ENCODE results near the gene BGLAP. TPM values are rescaled to one million over a fixed set of nuclear protein-coding genes. Genes with fewer than 3 reads are reported as not detected.

BGLAP gene
- polyA plus RNA-seq, 1 donor, result 3.3 TPM

- no peak for DNase-seq
Measured at GRCh38 chr1:156228501-156228900, 13.5 kb upstream of the BGLAP start.

- no peak for DNase-seq
Measured at GRCh38 chr1:156229809-156230472, 12.0 kb upstream of the BGLAP start.

- DNase-seq, result no peak
Measured at GRCh38 chr1:156230473-156230837, 11.5 kb upstream of the BGLAP start.

- DNase-seq, result no peak
Measured at GRCh38 chr1:156232201-156232894, 9.6 kb upstream of the BGLAP start.

GRCh38 chr1:156233426-156234127 is 8.4 kb upstream of the BGLAP start:
- no peak for DNase-seq

- DNase-seq, result no peak
Measured at GRCh38 chr1:156236164-156236563, 5.8 kb upstream of the BGLAP start.

- DNase-seq, result no peak
Measured at GRCh38 chr1:156238248-156238647, 3.7 kb upstream of the BGLAP start.

GRCh38 chr1:156241311-156241811 is 623 bp upstream of the BGLAP start:
- no peak for DNase-seq

- no peak for DNase-seq
Measured at GRCh38 chr1:156242738-156243137, 754 bp downstream of the BGLAP start.

- no peak for DNase-seq
Measured at GRCh38 chr1:156244126-156244525, 2.1 kb downstream of the BGLAP start.

GRCh38 chr1:156244712-156245111 is 2.7 kb downstream of the BGLAP start:
- DNase-seq, result no peak

GRCh38 chr1:156245451-156246232 is 3.7 kb downstream of the BGLAP start:
- no peak for DNase-seq

GRCh38 chr1:156246241-156246780 is 4.3 kb downstream of the BGLAP start:
- DNase-seq, result no peak

- DNase-seq, result no peak
Measured at GRCh38 chr1:156246781-156247459, 4.9 kb downstream of the BGLAP start.

- DNase-seq, result no peak
Measured at GRCh38 chr1:156247460-156248322, 5.7 kb downstream of the BGLAP start, which contains the start of gene PAQR6. Gene PAQR6, minus strand, starts transcription at chr1:156248056. Its CDS starts 1,325 bp downstream, at chr1:156246731.

- no peak for DNase-seq
Measured at GRCh38 chr1:156248323-156248683, 6.3 kb downstream of the BGLAP start.

GRCh38 chr1:156249593-156249992 is 7.6 kb downstream of the BGLAP start:
- DNase-seq, result no peak

GRCh38 chr1:156251527-156251926 is 9.5 kb downstream of the BGLAP start:
- no peak for DNase-seq

GRCh38 chr1:156253634-156254033 is 11.7 kb downstream of the BGLAP start:
- no peak for DNase-seq

GRCh38 chr1:156257711-156258110 is 15.7 kb downstream of the BGLAP start:
- DNase-seq, result no peak

GRCh38 chr1:156258859-156259258 is 16.9 kb downstream of the BGLAP start:
- DNase-seq, result no peak

All from hindlimb muscle (tissue), 1 donor.